Measurements from ENCODE around the gene ENGASE.
A peak's percentile ranks its signal among the peaks of the same experiment; 100 is the strongest.
"Not testable (repeated sequence)": the region's sequence is repeated elsewhere in the genome, so short reads cannot be mapped to it uniquely, and the experiment has no call there.

Gene ENGASE

GRCh38 chr17:79071161-79071740 is 3.4 kb upstream of the ENGASE start:
- no peaks in the 10 kb centered on the region for H3K36me3 ChIP-seq
- H3K4me3 ChIP-seq, result no peak overlapping the region
- H3K9me3 ChIP-seq (replicated peaks in 1 of 11), result no peaks in the 10 kb centered on the region
- TF ChIP-seq Cebpa-rat (IDR thresholded peaks at IDR 0.05), result no peak
- no peak overlapping the region for H3K27ac ChIP-seq
- no peaks in the 10 kb centered on the region for H3K27me3 ChIP-seq
- H4K20me1 ChIP-seq, result peaks cover 0 to 9% (median 0%) of the 10 kb centered on the region in 11 experiments; a peak in 5 of 22 replicates
- no peak overlapping the region for H3K9ac ChIP-seq
- H3K4me2 ChIP-seq, result no peak overlapping the region
- peaks cover 15 to 23% (median 20%) of the 10 kb centered on the region in 10 experiments for H3K4me1 ChIP-seq

- Histone ChIP-seq H4K20me1 (peaks cover 0 to 21% (median 5%) of the 10 kb centered on the region in 11 experiments; a peak in 9 of 22 replicates), H3K4me2 (no peak overlapping the region), H3K4me3 (no peak overlapping the region), H3K27me3 (no peaks in the 10 kb centered on the region), H3K27ac (no peak overlapping the region), H3K4me1 (peaks cover 18 to 34% (median 27%) of the 10 kb centered on the region in 10 experiments), H3K9ac (no peak overlapping the region), H3K36me3 (peaks cover 2 to 6% (median 5%) of the 10 kb centered on the region in 11 experiments; a peak in 12 of 22 replicates), H3K9me3 (replicated peaks in 1 of 11) (no peaks in the 10 kb centered on the region)
- no peak for TF ChIP-seq Cebpa-rat (IDR thresholded peaks at IDR 0.05)
Measured at GRCh38 chr17:79072544-79072943, 2.1 kb upstream of the ENGASE start.

DNA sequence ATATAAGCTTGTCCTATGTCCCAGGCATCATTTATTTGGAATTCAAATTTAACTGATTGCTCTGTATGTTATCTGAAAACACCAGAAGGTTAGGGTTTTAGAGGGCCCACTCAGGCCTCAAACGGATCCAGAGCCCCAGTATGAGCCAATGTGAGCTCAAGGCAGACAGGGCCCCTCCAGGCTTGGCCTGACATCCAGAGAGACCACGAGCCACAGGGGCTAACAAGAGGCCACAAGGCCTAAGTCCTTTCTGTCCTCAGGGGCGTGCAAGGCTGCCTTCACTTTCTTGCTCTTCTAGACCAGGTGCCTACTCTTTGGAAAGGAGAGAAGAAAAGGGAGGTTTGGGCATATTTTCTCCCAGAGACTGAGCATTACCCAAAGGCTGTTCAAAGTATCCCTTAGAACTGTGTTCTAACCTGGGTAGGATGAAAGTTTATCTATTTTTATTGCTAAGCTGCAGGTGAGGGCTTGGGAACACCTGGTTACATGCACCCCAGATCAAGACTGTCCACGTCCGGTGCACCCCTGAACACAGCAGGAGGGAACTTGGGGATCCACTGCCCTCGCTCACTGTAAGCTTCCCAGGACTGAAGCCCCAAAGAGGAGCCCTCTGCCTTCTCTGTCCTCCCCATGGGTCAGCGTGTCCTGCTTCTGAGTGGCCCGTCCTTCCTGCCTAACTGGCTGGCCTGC is 1.5 kb upstream of the ENGASE start:
- Histone ChIP-seq H3K27ac (peak overlapping the region in 1 of 11 experiments; percentile 49; a peak in 1 of 22 replicates), H3K36me3 (peaks cover 5 to 12% (median 10%) of the 10 kb centered on the region in 11 experiments; a peak in 18 of 22 replicates), H3K4me3 (no peak overlapping the region), H3K27me3 (no peaks in the 10 kb centered on the region), H4K20me1 (peaks cover 0 to 23% (median 6%) of the 10 kb centered on the region in 11 experiments; a peak in 9 of 22 replicates), H3K9me3 (replicated peaks in 1 of 11) (no peaks in the 10 kb centered on the region), H3K9ac (no peak overlapping the region), H3K4me1 (peaks cover 18 to 34% (median 27%) of the 10 kb centered on the region in 10 experiments), H3K4me2 (peak overlapping the region in 3 of 11 experiments; percentile 68 to 73 (median 71); a peak in 6 of 22 replicates)
- TF ChIP-seq Cebpa-rat (IDR thresholded peaks at IDR 0.05), result no peak

DNA sequence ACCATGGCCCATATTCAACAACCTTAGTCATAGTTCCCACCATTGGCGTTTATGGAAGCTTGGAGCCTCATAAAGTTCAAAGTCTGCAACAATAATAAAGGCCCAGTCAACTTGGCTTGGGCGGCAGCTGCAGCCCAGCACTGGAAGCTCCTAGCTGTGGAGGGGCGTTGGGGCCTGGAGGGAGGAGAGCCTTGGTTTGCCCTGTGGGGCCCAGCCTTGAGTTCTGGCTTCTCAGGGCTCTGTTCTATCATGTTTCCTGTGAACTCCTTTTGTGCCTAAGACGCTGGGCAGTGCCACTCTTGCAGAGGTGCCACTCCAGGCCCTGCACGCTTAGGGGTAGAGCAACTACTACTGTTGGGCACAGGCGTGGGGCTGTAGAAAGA is 927 bp upstream of the ENGASE start:
- no peaks in the 10 kb centered on the region for H3K9me3 ChIP-seq (replicated peaks in 1 of 11)
- peak overlapping the region in 4 of 11 experiments; percentile 26 to 54 (median 46); a peak in 4 of 22 replicates for H3K27ac ChIP-seq
- H3K4me3 ChIP-seq, result no peak overlapping the region
- no peak overlapping the region for H3K9ac ChIP-seq
- H3K27me3 ChIP-seq, result no peaks in the 10 kb centered on the region
- peaks cover 9 to 17% (median 15%) of the 10 kb centered on the region in 11 experiments for H3K36me3 ChIP-seq
- peak overlapping the region in 10 of 11 experiments; percentile 61 to 73 (median 69); a peak in 17 of 22 replicates for H3K4me2 ChIP-seq
- TF ChIP-seq Cebpa-rat (IDR thresholded peaks at IDR 0.05), result no peak
- peaks cover 18 to 34% (median 27%) of the 10 kb centered on the region in 10 experiments for H3K4me1 ChIP-seq
- peaks cover 0 to 27% (median 6%) of the 10 kb centered on the region in 11 experiments; a peak in 11 of 22 replicates for H4K20me1 ChIP-seq

DNA sequence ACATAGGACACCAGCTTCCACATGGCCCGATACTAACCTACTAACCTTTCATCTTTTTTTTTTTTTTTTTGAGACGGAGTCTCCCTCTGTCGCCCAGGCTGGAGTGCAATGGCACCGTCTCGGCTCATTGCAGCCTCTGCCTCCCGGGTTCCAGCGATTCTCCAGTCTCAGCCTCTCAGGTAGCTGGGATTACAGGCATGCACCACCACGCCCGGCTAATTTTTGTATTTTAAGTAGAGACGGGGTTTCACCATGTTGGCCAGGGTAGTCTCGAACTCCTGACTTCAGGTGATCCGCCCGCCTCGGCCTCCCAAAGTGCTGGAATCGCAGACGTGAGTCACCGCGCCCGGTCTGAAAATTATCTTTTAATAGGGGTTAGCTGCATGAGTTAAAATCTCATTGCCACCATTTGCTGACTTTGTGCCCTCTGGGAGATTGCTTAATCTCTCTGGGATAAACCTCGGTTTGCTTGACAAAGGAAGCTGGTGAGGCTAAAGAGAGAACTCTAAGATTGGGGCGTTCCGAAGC is 439 bp upstream of the ENGASE start:
- Histone ChIP-seq H3K27ac (peak overlapping the region in 6 of 11 experiments; percentile 26 to 67 (median 46); a peak in 10 of 22 replicates), H3K36me3 (peaks cover 14 to 22% (median 20%) of the 10 kb centered on the region in 11 experiments), H4K20me1 (peaks cover 0 to 31% (median 6%) of the 10 kb centered on the region in 11 experiments; a peak in 12 of 22 replicates), H3K4me1 (peaks cover 18 to 34% (median 27%) of the 10 kb centered on the region in 10 experiments), H3K4me3 (peak overlapping the region in 3 of 10 experiments; percentile 96 to 98 (median 97); a peak in 5 of 20 replicates), H3K9ac (peak overlapping the region in 1 of 11 experiments; percentile 49; a peak in 1 of 22 replicates), H3K4me2 (peak overlapping the region; percentile 61 to 73 (median 68))
- H3K9me3 ChIP-seq (replicated peaks in 1 of 11); H3K27me3 ChIP-seq: not testable (repeated sequence)
- TF ChIP-seq Cebpa-rat (IDR thresholded peaks at IDR 0.05), result peak in 6 of 11 experiments; percentile 15 to 64 (median 46); a peak in 6 of 22 replicates

DNA sequence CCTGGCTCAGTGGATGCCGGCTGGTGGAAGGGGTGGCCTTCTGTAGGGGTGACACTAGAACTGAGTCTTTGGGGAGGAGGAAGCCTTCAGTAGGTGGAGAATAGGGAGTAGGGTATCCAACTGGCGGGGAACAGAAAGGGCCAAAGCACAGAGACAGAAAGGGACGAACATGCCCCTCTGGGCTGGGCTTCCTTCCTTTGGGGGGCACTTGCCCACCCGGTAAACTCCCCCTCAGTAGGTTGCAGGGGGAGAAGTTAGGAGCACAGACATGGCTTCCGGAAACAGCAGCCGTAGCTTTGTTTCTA is 774 bp downstream of the ENGASE start:
- H3K4me2 ChIP-seq, result peak overlapping the region; percentile 88 to 99 (median 98)
- peak overlapping the region; percentile 84 to 96 (median 91) for H3K9ac ChIP-seq
- H3K9me3 ChIP-seq (replicated peaks in 1 of 11), result no peaks in the 10 kb centered on the region
- H3K4me3 ChIP-seq, result peak overlapping the region; percentile 91 to 100 (median 96)
- H3K36me3 ChIP-seq, result peaks cover 25 to 34% (median 32%) of the 10 kb centered on the region in 11 experiments
- peaks cover 0 to 44% (median 15%) of the 10 kb centered on the region in 11 experiments; a peak in 13 of 22 replicates for H4K20me1 ChIP-seq
- TF ChIP-seq Cebpa-rat (IDR thresholded peaks at IDR 0.05), result no peak
- H3K27ac ChIP-seq, result peak overlapping the region; percentile 77 to 90 (median 83)
- peaks cover 20 to 34% (median 30%) of the 10 kb centered on the region in 10 experiments for H3K4me1 ChIP-seq
- H3K27me3 ChIP-seq, result no peaks in the 10 kb centered on the region

- peaks cover 0 to 49% (median 20%) of the 10 kb centered on the region in 11 experiments; a peak in 13 of 22 replicates for H4K20me1 ChIP-seq
- peak overlapping the region in 5 of 11 experiments; percentile 83 to 90 (median 86); a peak in 6 of 22 replicates for H3K27ac ChIP-seq
- H3K36me3 ChIP-seq, result peaks cover 28 to 39% (median 37%) of the 10 kb centered on the region in 11 experiments
- H3K9me3 ChIP-seq (replicated peaks in 1 of 11), result no peaks in the 10 kb centered on the region
- peak overlapping the region; percentile 91 to 100 (median 96) for H3K4me3 ChIP-seq
- no peak for TF ChIP-seq Cebpa-rat (IDR thresholded peaks at IDR 0.05)
- no peaks in the 10 kb centered on the region for H3K27me3 ChIP-seq
- H3K4me1 ChIP-seq, result peaks cover 25 to 38% (median 32%) of the 10 kb centered on the region in 10 experiments
- H3K9ac ChIP-seq, result peak overlapping the region; percentile 84 to 96 (median 91)
- H3K4me2 ChIP-seq, result peak overlapping the region; percentile 88 to 99 (median 98)
Measured at GRCh38 chr17:79075861-79076406, 1.3 kb downstream of the ENGASE start.

DNA sequence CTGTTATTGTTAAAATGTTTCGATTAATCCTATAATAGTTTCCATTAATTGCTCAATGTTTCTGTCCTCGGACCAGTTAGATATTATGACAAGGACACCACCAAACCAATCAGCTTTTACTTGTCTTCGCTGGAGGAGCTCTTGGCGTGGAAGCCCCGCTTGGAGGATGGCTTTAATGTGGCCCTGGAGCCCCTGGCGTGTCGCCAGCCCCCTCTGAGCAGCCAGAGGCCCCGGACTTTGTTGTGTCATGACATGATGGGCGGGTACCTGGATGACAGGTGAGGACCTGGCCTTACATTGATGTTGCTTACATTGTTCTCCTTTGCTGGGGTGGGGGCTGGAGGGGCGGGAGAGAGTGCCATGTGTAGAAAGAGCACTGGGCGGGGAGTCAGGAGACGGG is 3.0 kb downstream of the ENGASE start:
- Histone ChIP-seq H3K4me2 (no peak overlapping the region; a peak in 1 of 22 replicates), H3K27ac (no peak overlapping the region), H3K36me3 (peaks cover 34 to 53% (median 42%) of the 10 kb centered on the region in 11 experiments), H3K9ac (0 out of 22 replicates have a peak overlapping the region, but pooled peaks of 1 of the 11 experiments have one; percentile 43), H3K4me1 (peaks cover 31 to 50% (median 41%) of the 10 kb centered on the region in 10 experiments), H3K4me3 (no peak overlapping the region), H3K27me3 (no peaks in the 10 kb centered on the region), H4K20me1 (peaks cover under 1 to 58% (median 29%) of the 10 kb centered on the region in 11 experiments; a peak in 19 of 22 replicates), H3K9me3 (replicated peaks in 1 of 11) (no peaks in the 10 kb centered on the region)
- TF ChIP-seq Cebpa-rat (IDR thresholded peaks at IDR 0.05), result no peak

Measured in BLaER1 treated with 17β-estradiol and CSF1 and Interleukin-3, amounts not matched to agents 10 nM and 100 nM (cell line).